ENCODE measurements around the gene PRG3.

DNA sequence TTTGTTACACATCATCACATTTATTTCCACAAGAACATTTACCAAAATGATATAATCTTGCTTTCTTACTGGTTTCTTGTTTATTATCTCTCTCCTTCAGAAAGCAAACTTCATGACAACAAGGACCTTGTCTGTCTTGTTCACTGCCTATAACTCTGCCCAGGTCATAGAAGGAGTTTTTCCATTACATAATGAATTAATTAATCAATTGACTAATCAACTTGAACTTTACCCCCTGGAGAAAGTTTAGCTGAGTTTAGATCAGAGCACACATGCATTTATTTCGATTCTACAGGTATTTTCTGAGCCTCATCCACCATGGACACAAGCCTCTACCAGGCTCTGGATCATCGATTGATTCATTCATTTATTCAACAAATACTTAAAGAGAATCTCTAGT, 15.8 kb upstream of the PRG3 start:
- TF ChIP-seq POLR2A (IDR thresholded peaks at IDR 0.05; ENCODE audit: borderline replicate concordance, extremely low read depth, insufficient read depth, insufficient read length) (no peak), ZNF274 (IDR thresholded peaks at IDR 0.05; ENCODE audit: low read depth, low read length) (no peak)
- TF ChIP-seq, protein P1, sequence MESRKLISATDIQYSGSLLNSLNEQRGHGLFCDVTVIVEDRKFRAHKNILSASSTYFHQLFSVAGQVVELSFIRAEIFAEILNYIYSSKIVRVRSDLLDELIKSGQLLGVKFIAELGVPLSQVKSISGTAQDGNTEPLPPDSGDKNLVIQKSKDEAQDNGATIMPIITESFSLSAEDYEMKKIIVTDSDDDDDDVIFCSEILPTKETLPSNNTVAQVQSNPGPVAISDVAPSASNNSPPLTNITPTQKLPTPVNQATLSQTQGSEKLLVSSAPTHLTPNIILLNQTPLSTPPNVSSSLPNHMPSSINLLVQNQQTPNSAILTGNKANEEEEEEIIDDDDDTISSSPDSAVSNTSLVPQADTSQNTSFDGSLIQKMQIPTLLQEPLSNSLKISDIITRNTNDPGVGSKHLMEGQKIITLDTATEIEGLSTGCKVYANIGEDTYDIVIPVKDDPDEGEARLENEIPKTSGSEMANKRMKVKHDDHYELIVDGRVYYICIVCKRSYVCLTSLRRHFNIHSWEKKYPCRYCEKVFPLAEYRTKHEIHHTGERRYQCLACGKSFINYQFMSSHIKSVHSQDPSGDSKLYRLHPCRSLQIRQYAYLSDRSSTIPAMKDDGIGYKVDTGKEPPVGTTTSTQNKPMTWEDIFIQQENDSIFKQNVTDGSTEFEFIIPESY (IDR thresholded peaks at IDR 0.05; ENCODE audit: extremely low read depth, insufficient replicate concordance, low read length), result no peak
